ENCODE data around the gene ZNF579. TPM values are rescaled to one million over a fixed set of nuclear protein-coding genes. Genes with fewer than 3 reads are reported as not detected.

Gene ZNF579
- total and polyA plus RNA-seq, 9 of the 15 experiments (the other 6 are each of a cell fraction or from before 2014, with no cell fraction given) = 0.06 to 15.9 (median 1.6) TPM

GRCh38 chr19:55599842-55600661 lies 19.4 kb upstream of the ZNF579 start, which contains the start of gene ZNF524 (continued):
- TF ChIP-seq SRF (CRISPR knock-in tag; IDR thresholded peaks at IDR 0.05) (no peak), PRPF4 (IDR thresholded peaks at IDR 0.05; ENCODE audit: insufficient read depth, low read depth, low read length, poor library complexity, severe bottlenecking) (no peak), CBFA2T3 (IDR thresholded peaks at IDR 0.05) (no peak), SMAD1 (IDR thresholded peaks at IDR 0.05; ENCODE audit: low read depth, low read length, partially characterized antibody) (no peak), SRSF3 (IDR thresholded peaks at IDR 0.05; ENCODE audit: insufficient read depth, low read length) (no peak), BACH1 (tag; IDR thresholded peaks at IDR 0.05) (no peak; the same call in 1 of the 2 replicates), ZNF354B (CRISPR knock-in tag; IDR thresholded peaks at IDR 0.05) (no peak), GABPB2 (CRISPR knock-in tag; conservative IDR thresholded peaks at IDR 0.05) (no peak), SMARCE1 (IDR thresholded peaks at IDR 0.05) (no peak), CREB3L1 (IDR thresholded peaks at IDR 0.05; ENCODE audit: borderline replicate concordance, low read depth) (no peak), HCFC1 (IDR thresholded peaks at IDR 0.05; ENCODE audit: low read depth, low read length) (no peak; the same call in 1 of the 2 replicates), C11orf30 (IDR thresholded peaks at IDR 0.05; ENCODE audit: low read depth) (no peak), GTF3C2 (IDR thresholded peaks at IDR 0.05; ENCODE audit: borderline replicate concordance, extremely low read depth, insufficient read length) (no peak), ZNF253 (CRISPR knock-in tag; conservative IDR thresholded peaks at IDR 0.05) (no peak), BHLHE40 (IDR thresholded peaks at IDR 0.05; ENCODE audit: low read length) (peak; percentile 42; the same call in 1 of the 2 replicates), CXXC5 (CRISPR knock-in tag; IDR thresholded peaks at IDR 0.05) (peak; percentile 90), MECOM (CRISPR knock-in tag; IDR thresholded peaks at IDR 0.05) (no peak), SRSF1 (IDR thresholded peaks at IDR 0.05; ENCODE audit: low read depth, low read length) (no peak), NFXL1 (CRISPR knock-in tag; IDR thresholded peaks at IDR 0.05) (0 out of 2 replicates have a peak, but pooled peaks have one; percentile 28), SREBF2 (CRISPR knock-in tag; IDR thresholded peaks at IDR 0.05) (no peak), NFYB (IDR thresholded peaks at IDR 0.05; ENCODE audit: extremely low read depth, insufficient read length) (no peak), MAZ (CRISPR knock-in tag; conservative IDR thresholded peaks at IDR 0.05 in 1 of 2, IDR thresholded peaks at IDR 0.05 in 1 of 2) (peak in 1 of 2 experiments; percentile 96; a peak in 3 of 4 replicates), SOX6 (IDR thresholded peaks at IDR 0.05) (peak; percentile 65), TSC22D4 (tag; IDR thresholded peaks at IDR 0.05) (no peak), STAT5B (CRISPR knock-in tag; IDR thresholded peaks at IDR 0.05) (no peak), KHSRP (IDR thresholded peaks at IDR 0.05) (no peak), MTF1 (CRISPR knock-in tag; IDR thresholded peaks at IDR 0.05; ENCODE audit: borderline replicate concordance) (0 out of 2 replicates have a peak, but pooled peaks have one; percentile 39)

All from K562 (cell line).